Stromal cell of bone marrow (primary cell): ENCODE measurements around the gene GRIN1.

Experiments
- DNase-seq: peaks from one replicate; pipeline ENCODE4 v3.0.0-alpha.2; 2012; ENCODE audit warnings: low read depth

The GRIN1 gene

DNA sequence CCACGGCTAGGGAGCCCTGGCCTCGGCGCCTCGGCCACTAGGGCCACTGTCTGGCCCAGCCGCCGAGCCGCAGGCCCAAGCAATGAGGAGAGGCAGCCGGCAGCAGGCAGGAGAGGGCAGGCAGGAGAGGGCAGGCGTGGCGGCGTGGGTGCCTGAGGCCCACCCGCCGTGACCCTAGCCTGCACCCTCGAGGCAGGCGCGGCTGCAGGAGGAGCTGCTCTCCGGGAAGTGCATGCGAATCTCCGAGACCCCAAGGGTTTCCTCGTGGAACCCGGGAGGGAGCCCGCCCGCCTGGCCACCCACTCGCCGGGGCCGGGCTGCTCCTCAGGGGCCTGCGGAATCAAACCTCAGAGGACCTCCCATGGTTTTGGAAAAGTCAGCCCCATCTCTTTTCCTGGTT, 9.3 kb downstream of the GRIN1 start:
- no peak for DNase-seq

DNA sequence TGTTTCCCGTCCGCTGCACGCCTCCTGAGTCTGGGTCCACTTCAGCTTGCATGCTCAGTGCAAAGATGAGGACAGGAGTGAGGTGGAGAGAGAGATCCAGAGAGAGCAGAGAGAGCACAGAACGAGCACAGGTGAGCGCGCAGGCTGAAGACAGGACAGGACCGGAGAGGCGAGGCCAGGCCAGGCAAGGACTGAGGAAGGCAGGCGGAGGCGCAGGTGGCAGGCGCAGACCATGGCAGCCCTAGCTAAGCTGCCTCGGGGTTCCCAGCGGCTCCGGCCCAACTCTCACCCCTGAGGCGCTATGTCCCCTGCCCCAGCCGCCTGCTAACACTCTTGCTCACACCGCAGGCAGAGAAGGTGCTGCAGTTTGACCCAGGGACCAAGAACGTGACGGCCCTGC, 9.7 kb downstream of the GRIN1 start:
- no peak for DNase-seq

DNA sequence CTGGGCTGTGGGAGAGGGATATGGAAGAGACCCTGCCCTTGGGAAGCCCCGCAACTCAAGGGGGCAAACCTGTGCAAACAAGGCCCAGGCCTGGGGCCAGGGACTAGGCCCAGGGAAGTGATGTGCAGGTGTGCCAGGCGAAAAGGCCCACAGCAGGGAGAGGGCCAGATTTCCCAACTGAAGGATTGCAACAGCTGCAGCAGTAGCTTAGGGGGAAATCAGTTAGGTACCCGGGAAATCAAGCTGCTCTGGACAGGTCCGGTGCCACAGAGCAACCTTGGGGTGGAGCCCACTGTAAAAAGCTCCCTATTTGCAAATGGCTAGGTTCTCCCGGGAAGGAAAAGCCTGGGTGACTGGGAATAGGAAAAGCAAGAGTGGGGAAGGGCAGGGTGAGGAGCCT, 10.4 kb downstream of the GRIN1 start:
- no peak for DNase-seq

DNA sequence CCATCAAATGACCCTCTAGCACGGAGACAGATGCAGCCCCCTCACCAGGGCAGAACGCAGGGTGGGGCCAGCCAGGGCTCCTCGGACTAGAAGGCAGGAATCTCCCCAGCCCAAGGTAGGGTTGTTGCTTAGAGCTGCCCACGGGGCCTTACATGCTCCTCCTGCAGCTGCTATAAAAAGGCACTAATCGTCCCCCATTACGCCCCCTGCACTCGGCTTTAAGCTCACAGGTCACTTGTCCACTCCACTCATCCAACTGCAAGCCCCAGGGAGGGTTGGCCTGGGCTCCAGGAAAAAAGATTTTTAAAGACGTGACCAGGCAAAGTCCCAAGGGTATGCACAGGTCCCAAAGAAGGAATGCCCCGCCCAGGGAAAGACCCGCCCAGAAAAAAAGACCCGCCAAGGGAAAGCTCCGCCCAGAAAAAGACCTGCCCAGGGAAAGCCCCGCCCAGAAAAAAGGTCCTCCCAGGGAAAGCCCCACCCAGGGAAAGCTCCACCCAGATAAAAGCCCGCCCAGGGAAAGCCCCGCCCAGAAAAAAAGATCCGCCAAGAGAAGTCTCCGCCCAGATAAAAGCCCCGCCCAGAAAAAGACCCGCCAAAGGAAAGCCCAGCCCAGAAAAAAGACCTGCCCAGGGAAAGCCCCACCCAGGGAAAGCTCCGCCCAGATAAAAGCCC, 11.1 kb downstream of the GRIN1 start:
- no peak for DNase-seq

DNA sequence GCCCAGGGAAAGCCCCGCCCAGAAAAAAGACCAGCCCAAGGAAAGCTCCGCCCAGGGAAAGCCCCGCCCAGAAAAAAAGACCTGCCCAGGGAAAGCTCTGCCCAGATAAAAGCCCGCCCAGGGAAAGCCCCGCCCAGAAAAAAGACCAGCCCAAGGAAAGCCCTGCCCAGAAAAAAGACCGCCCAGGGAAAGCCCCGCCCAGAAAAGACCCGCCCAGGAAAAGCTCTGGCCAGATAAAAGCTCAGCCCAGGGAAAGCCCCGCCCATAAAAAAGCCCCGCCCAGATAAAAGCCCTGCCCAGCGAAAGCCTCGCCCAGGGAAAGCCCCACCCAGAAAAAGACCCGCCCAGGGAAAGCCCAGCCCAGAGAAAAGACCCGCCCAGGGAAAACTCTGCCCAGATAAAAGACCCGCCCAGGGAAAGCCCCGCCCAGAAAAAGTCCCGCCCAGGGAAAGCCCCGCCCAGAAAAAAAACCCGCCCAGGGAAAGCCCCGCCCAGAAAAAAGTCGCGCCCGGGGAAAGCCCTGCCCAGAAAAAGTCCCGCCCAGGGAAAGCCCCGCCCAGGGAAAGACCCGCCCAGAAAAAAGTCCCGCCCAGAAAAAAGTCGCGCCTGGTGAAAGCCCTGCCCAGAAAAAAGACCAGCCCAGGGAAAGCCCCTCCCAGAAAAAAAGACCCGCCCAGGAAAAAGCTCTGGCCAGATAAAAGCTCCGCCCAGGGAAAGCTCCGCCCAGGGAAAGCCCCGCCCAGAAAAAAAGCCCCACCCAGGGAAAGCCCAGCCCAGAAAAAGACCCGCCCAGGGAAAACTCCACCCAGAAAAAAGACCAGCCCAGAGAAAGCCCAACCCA, 11.9 kb downstream of the GRIN1 start:
- no peak for DNase-seq

DNA sequence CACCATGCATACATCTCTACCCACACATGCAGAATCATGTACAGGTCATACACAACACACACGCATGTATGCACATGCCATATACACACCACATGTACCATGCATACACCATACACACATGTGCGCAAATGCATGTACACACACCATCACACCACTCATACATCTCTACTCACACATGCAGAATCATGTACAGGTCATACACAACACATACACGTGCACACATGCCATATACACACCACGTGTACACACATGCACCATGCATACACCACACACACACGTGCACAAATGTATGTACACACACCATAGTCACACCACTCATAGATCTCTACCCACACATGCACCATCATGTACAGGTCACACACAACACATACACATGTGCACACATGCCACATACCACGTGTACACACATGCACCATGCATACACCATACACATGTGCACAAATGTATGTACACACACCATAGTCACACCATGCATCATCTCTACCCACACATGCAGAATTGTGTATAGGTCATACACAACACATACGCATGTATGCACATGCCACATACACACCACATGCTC, 14.0 kb downstream of the GRIN1 start:
- DNase-seq = no peak

DNA sequence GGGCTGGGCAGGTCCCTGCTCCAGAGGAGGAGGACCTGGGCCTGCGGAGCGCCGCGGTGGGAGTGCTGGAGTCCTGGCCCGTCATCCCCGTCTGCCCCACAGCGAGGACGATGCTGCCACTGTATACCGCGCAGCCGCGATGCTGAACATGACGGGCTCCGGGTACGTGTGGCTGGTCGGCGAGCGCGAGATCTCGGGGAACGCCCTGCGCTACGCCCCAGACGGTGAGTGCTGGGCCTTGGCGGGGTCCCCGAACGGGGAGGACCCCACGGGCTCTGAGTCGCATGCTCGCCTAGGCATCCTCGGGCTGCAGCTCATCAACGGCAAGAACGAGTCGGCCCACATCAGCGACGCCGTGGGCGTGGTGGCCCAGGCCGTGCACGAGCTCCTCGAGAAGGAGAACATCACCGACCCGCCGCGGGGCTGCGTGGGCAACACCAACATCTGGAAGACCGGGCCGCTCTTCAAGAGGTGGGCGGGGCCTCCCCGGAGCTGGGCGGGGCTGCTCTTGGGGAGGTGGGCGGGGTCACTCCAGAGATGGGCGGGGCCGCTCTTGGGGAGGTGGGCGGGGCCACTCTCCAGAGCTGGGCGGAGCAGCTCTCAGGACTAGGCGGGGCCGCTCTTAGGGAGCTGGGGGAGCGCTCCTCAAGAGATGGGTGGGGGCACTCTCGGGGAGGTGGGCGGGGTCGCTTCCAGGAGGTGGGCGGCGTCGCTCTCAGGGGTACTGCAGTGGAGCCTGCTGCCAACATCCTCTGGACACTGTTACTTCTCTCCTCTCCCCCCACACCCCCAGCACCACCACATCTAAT, 17.8 kb downstream of the GRIN1 start:
- no peak for DNase-seq

DNA sequence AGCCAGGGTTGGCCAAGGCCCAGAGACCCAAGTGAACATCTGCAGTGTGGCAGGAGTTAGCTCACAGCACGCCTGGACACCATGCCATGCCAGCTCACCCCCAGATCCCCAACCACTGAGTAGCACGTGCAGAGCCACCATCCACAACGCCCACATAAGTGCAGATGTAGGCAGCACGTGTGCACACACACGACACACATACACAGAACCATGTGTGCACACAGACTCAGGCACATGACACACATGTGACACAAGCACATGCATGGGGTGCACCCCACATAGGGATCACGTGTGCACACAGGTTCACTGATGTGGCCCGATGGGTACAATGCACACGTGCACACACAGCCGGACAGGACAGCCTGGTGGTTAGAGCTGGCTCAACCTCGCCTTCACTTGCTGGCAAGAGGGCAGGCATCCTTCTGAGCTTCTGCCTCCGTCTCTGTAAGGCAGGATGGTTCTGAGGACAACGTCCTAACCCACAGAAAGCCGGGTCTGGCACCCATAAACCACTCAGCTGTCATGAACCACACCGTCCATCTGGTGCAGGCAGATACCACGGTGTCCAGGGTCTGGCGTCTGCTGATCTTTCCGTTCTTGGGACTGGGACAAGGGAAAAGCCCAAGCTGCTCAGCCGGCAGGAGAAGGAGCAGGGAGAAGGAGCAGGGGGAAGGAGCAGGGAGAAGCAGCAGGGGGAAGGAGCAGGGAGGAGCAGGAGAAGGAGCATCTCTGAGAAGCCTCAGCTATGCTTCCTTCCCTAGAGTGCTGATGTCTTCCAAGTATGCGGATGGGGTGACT, 18.9 kb downstream of the GRIN1 start:
- DNase-seq = no peak

DNA sequence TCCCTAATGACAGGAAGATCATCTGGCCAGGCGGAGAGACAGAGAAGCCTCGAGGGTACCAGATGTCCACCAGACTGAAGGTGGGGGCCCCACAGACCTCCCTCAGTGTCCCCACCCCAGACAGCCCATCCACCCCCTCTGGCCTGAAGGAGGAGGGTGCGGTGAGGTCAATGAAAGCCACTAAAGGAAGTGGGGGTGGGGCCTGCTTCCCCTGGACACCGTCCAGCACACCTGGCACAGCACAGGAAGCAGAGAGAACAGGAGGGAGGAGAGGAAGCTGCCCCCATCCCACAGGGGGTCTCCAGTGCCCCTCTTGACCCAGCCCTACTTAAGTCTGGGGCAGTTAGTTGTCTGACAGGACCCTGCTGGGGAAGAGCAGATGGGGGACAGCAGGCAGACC, 19.7 kb downstream of the GRIN1 start:
- DNase-seq = no peak

DNA sequence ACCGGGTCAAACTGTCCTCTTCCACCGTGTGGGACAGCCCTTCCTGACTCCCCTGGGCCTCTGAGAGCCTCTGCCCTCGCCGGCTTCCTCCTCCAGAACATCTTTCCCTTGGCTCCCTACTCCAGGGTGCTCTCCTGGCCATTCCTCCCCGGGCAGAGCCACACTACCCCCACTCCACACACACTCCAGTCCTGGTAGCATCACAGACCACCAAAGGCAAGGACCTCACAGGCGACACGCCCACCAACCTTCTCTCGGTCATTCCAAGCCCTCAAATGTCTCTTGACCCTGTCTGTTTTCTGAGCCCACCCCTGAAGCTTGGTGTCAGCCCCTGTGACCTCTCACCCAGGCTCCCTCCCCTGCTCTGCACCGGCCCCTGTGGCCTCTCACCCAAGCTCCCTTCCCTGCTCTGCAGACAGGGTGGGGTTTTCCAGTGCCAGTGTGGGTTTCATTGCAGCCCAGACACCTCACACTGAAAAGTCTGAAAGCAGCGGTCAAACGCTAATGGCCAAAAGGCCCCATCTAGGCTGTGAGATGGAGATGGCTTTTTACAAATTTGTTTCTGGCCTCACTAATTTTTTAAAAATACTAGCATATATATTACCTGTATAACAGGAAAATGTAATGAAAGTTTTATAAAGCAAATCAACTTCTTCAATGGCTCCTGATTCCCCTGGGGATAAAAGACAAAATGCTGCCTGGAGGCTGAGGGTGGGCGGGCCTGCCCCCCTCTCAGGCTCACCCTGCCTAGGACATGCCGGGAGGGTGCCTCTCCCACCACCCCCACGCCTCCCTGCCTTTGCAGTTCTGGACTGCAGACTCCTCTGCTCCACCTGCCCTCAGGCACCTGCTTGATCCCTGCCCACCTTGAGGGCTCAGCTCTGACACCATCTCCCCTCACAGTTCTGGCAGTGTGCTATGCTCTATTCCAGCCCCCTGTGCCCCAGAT, 20.4 kb downstream of the GRIN1 start:
- DNase-seq = no peak

DNA sequence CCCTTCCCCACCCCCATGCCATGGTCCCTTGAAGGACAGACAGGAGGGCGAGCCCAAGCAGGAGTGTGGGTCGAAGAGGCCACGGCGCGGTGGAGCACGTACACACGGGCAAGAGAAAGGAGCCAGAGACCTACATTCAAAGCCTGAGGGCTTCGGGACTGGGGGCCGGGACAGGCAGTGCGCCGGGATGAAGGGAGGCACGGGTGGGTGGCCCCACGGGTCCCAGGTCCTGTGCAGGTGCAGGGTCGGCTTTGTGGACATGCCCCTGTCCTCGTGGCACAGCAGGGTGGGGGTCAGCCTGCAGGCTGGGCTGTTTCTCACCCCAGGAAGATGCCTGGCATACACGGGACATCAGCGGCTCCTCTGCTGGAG, 21.1 kb downstream of the GRIN1 start:
- no peak for DNase-seq

DNA sequence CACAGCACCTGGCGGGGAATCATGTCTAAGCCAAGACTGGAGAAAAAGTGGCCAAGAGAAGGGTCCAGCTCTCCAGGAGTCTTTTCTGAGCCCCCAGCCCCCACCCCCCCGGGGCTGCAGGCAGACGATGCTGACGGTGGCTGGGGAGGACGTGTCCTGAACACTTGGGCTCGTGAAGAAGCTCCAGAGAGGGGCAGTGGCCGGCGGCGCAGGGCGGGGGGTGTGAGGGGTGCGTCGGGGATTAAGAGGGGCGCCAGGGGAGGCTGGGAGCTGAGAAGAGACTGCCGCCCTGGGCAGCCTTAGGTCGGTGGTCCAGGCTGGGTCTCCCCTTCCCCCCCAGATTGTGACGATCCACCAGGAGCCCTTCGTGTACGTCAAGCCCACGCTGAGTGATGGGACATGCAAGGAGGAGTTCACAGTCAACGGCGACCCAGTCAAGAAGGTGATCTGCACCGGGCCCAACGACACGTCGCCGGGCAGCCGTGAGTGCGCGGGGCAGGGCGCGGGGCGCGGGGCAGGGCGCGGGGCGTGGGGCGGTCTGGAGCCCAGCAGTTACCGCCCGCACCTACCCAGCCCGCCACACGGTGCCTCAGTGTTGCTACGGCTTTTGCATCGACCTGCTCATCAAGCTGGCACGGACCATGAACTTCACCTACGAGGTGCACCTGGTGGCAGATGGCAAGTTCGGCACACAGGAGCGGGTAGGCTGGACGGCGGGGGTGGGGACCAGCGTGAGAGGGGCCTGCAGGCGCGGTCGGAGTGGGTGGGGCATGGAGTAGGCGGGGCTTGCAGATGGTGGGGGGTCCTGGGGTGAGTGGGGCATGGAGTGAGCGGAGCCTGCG, 22.0 kb downstream of the GRIN1 start:
- DNase-seq = no peak

DNA sequence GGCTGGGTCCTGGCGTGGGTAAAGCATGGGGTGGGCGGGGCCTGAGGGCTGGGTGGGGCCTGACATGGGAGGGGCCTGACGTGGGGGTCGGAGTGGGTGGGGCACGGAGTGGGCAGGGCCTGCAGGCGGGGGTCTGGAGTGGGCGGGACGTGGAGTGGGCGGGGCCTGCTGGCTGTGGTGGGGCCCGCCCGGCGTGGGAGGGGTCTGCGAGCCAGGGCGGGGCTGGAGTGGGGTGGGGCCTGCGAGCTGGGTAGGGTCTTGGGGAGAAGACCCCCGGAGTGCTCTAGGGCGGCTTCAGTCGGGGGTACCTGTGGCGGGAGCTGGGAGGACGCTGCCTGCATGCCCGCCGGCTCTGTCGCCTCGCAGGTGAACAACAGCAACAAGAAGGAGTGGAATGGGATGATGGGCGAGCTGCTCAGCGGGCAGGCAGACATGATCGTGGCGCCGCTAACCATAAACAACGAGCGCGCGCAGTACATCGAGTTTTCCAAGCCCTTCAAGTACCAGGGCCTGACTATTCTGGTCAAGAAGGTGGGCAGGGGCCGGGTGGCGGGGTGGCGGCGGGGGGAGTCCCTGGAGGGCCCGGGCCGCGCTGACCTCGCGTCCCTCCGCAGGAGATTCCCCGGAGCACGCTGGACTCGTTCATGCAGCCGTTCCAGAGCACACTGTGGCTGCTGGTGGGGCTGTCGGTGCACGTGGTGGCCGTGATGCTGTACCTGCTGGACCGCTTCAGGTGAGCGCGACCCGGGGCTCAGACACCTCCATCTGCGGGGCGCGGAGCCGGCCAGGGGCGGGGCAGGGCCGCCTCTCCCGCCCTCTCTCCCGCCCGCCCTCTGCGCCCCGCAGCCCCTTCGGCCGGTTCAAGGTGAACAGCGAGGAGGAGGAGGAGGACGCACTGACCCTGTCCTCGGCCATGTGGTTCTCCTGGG, 22.9 kb downstream of the GRIN1 start:
- no peak for DNase-seq

DNA sequence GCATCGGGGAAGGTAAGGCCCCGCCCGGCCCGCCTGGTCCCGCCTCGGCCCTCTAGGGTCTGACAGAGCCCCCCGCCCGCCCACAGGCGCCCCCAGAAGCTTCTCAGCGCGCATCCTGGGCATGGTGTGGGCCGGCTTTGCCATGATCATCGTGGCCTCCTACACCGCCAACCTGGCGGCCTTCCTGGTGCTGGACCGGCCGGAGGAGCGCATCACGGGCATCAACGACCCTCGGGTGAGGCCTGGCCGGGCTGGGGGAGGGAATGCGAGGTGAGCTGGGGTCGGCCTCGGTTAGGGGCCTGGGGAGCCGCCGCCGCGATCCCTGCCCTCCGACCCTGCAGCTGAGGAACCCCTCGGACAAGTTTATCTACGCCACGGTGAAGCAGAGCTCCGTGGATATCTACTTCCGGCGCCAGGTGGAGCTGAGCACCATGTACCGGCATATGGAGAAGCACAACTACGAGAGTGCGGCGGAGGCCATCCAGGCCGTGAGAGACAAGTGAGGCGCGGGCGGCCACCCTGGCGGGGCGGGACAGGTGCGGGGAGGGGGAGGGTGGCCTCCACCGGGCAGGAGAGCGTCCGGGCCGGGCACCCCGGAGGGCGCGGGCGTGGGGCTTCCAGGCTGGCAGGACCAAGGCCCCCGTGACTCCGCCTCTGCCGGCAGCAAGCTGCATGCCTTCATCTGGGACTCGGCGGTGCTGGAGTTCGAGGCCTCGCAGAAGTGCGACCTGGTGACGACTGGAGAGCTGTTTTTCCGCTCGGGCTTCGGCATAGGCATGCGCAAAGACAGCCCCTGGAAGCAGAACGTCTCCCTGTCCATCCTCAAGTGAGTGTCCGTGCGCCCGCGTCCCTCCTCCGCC, 23.8 kb downstream of the GRIN1 start:
- no peak for DNase-seq

DNA sequence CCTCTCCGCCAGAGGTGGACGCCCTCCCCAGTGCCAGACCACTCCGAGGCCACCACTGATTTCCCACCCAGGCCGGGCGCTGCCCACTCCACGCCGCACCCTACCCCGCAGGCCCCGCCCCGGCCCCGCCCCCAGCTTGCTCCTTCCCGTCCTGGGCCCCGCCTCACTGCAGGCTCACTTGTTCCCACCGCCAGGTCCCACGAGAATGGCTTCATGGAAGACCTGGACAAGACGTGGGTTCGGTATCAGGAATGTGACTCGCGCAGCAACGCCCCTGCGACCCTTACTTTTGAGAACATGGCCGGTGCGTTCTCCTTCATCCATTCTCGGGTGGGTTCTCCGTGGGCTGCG, 24.4 kb downstream of the GRIN1 start:
- DNase-seq = no peak

DNA sequence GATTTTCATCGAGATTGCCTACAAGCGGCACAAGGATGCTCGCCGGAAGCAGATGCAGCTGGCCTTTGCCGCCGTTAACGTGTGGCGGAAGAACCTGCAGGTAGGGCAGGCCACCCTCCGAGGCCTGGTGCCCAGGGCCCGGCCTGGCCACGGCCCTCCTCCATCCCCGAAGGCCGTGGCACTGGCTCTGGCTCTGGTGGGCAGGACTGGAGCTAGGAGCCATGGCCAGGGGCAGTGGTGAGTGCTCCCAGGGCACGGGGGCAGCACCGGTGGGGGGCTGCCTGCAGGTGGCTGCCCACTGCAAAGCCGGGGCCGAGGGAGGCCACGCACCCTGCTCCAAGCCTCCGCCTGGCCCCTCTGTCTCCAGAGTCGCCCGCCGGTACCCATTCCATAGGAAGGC, 24.9 kb downstream of the GRIN1 start:
- DNase-seq = no peak

DNA sequence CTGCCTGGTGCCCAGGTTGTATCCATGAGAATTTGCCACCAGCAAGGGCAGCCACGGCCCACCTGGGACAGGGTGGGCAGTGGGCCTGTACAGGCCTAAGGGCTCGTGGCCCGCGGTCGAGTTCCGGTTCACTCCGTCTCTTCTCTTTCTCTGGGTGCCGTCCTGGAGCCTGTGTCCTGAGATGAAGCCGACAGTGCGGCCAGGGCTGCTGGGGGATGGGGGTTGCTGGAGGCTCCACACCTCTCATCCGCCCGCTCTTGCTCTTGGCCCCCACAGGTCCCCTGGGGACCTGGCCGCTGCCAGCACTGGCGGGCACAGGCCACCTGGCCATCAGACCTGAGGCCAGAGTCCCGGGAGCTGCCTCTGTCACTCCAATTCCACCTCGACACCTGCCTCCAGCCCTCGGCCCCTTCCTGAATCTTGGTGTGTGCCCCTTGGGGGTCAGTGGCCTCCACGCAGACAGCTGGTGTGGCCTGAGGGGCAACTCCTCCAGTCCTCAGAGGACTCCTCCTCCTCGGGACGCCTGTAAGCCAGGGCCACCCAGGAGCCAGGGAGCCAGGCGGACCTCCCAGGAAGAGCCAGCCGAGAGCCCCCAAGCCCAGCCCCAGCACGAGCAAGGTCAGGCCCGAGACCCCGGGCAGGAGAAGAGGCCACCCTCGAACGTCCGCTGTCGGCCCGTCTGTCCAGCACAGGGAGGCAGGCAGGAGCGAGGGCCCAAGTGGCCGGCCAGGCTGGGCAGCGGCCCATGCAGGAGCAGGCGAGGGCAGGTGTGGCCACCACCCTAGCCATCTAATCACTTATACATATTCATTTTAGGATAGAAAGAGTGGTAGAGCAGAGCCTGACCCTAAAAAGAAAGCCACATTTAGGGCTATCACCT, 25.7 kb downstream of the GRIN1 start:
- DNase-seq = no peak
